Measurements from ENCODE around the gene EPB41.

GRCh38 chr1:28921286-28921869 lies 7.0 kb downstream of the EPB41 start:
- TF ChIP-seq, protein P1, sequence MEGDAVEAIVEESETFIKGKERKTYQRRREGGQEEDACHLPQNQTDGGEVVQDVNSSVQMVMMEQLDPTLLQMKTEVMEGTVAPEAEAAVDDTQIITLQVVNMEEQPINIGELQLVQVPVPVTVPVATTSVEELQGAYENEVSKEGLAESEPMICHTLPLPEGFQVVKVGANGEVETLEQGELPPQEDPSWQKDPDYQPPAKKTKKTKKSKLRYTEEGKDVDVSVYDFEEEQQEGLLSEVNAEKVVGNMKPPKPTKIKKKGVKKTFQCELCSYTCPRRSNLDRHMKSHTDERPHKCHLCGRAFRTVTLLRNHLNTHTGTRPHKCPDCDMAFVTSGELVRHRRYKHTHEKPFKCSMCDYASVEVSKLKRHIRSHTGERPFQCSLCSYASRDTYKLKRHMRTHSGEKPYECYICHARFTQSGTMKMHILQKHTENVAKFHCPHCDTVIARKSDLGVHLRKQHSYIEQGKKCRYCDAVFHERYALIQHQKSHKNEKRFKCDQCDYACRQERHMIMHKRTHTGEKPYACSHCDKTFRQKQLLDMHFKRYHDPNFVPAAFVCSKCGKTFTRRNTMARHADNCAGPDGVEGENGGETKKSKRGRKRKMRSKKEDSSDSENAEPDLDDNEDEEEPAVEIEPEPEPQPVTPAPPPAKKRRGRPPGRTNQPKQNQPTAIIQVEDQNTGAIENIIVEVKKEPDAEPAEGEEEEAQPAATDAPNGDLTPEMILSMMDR (IDR thresholded peaks at IDR 0.05): no peak
- TF ChIP-seq POLR2A (IDR thresholded peaks at IDR 0.05): no peak

Data from esophagus squamous epithelium (tissue), 4 donors.